Hepatocyte (in vitro differentiated cells): Measurements from ENCODE around the gene TBCD. TPM values are rescaled to one million over a fixed set of nuclear protein-coding genes. Genes with fewer than 3 reads are reported as not detected.

Source experiments
- DNase-seq: peaks from one replicate; pipeline ENCODE4 v3.0.0-alpha.2; 2016; ENCODE audit warnings: low spot score
- H2AFZ ChIP-seq: fragments of 200-600 bp; sonication (generic); 2 replicates; pipeline ENCODE4 v1.6.0; 2016; ENCODE audit warnings: antibody characterized with exemption, mild to moderate bottlenecking
- H3K27ac ChIP-seq: fragments of 200-600 bp; sonication (generic); 2 replicates; pipeline ENCODE4 v1.5.1; 2016; ENCODE audit warnings: mild to moderate bottlenecking
- H3K27me3 ChIP-seq: fragments of 200-600 bp; sonication (generic); 2 replicates; pipeline ENCODE4 v1.6.1; 2016
- H3K36me3 ChIP-seq: fragments of 200-600 bp; sonication (generic); replicated peaks from 2 replicates; pipeline ENCODE4 v1.5.1; 2016; ENCODE audit warnings: low read depth; ENCODE audit not compliant: insufficient read depth
- H3K4me1 ChIP-seq: fragments of 200-600 bp; sonication (generic); 2 replicates; pipeline ENCODE4 v1.5.1; 2016; ENCODE audit warnings: mild to moderate bottlenecking, moderate library complexity; ENCODE audit not compliant: insufficient read depth
- H3K4me2 ChIP-seq: fragments of 200-600 bp; sonication (generic); 2 replicates; pipeline ENCODE4 v1.6.0; 2016
- H3K4me3 ChIP-seq: fragments of 200-600 bp; sonication (generic); 2 replicates; pipeline ENCODE4 v1.5.1; 2016; ENCODE audit warnings: mild to moderate bottlenecking
- H3K79me2 ChIP-seq: fragments of 200-600 bp; sonication (generic); 2 replicates; pipeline ENCODE4 v1.6.0; 2017; ENCODE audit warnings: mild to moderate bottlenecking
- H3K9me2 ChIP-seq: fragments of 200-600 bp; sonication (generic); replicated peaks from 2 replicates; pipeline ENCODE4 v1.6.0; 2017; ENCODE audit warnings: mild to moderate bottlenecking; ENCODE audit not compliant: insufficient read depth
- H3K9me3 ChIP-seq: fragments of 200-600 bp; sonication (generic); 2 replicates; pipeline ENCODE4 v1.5.1; 2016; ENCODE audit warnings: low read depth, mild to moderate bottlenecking
- H4K20me1 ChIP-seq: fragments of 200-600 bp; sonication (generic); 2 replicates; pipeline ENCODE4 v1.6.0; 2016; ENCODE audit warnings: mild to moderate bottlenecking; ENCODE audit not compliant: insufficient read depth, poor library complexity, severe bottlenecking
- EZH2 ChIP-seq: fragments of 200-600 bp; sonication (generic); IDR thresholded peaks from 2 replicates; pipeline ENCODE4 v1.6.1; 2016; ENCODE audit warnings: antibody characterized with exemption, mild to moderate bottlenecking, borderline replicate concordance
- EZH2phosphoT487 ChIP-seq: fragments of 200-600 bp; sonication (generic); IDR thresholded peaks from one replicate; pipeline ENCODE4 v1.6.1; 2018; ENCODE audit warnings: antibody characterized with exemption, mild to moderate bottlenecking, low read depth, moderate library complexity; ENCODE audit not compliant: unreplicated experiment, severe bottlenecking
- WGBS: methylation state at CpG from one replicate; pipeline ENCODE4 v1.1.6; 2016; ENCODE audit warnings: low lambda C conversion rate; ENCODE audit errors: missing lambda C conversion rate; 5-methylcytosine and 5-hydroxymethylcytosine counted together
- polyA plus RNA-seq: library from polyadenylated mRNA; unstranded; fragments of >200 nt; fragmentation: Nextera tagmentation; extraction: Ambion mirVana; gene quantifications from 2 replicates; pipeline ENCODE4 v1.2.1, GENCODE V29; 2016
- total RNA-seq: library from RNA; depleted of rRNA; stranded (reverse); fragments of >200 nt; gene quantifications from 2 replicates; pipeline ENCODE4 v1.2.3, GENCODE V29; 2014
- TF ChIP-seq, protein P1 (sequence below): fragments of 200-600 bp; sonication (generic); IDR thresholded peaks from 2 replicates; pipeline ENCODE4 v1.5.1; 2016; ENCODE audit warnings: antibody characterized with exemption, mild to moderate bottlenecking; ENCODE audit not compliant: poor library complexity

The TBCD gene
- total and polyA plus RNA-seq, 2 experiments from 2014 or later: 24.5 to 41.5 TPM

DNA sequence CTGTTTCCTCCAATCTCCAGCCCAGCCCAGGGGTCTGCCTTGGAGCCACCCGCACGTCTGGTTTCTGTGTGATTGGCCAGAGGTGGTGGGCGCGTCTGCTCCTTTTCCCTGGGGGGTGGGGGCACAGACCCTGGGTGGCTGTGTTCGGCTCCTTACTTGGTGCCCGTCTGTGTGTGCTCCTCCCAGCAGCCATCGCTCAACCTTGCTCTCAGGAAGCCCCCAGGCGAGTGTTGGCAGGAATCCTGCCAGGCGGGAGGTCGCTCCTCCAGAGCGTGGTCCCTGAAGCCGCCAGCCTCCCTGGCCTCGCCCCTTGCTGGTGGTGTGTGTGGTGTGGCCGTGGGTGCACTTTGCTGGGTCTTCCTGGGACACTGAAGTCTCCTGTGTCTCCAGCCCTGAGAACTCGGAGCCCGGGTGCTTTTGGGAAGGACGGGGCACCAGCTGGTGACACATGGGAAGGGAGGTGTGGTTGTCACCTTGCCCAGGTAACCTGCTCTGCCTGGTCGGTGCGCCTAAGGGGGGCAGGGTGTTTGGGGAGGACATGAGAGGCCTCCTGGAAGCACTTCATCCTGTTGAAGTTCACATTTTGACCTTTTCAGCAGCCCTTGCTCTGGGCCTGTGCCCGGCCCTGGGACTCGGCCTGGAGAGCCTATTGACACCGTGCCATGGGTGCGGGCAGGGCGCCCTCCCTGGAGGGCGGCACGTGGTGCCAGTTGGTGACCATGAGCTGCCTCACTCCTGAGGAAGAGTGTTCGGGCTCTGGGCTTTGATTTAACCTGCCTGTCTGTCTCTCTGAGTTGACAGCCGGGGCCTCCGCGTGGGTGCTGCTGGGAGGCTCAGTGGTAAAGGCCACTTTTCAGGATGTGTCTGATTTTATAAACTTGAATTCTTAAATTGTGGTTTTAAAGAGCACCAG is 137.0 kb downstream of the TBCD start:
- H3K4me1 ChIP-seq: peaks cover 37% of the 10 kb centered on the region
- H3K9me3 ChIP-seq: no peaks in the 10 kb centered on the region
- H3K4me3 ChIP-seq: no peak overlapping the region
- H3K4me2 ChIP-seq: peak overlapping the region; percentile 37
- no peaks in the 10 kb centered on the region for H3K79me2 ChIP-seq
- no peak overlapping the region for H2AFZ ChIP-seq
- peak overlapping the region; percentile 94 for H3K27ac ChIP-seq
- no peaks in the 10 kb centered on the region for H3K36me3 ChIP-seq
- H4K20me1 ChIP-seq: no peaks in the 10 kb centered on the region
- DNase-seq: no peak
- WGBS: 81% methylated on average over 30 of the region's 30 CpGs
- H3K9me2 ChIP-seq: no peaks in the 10 kb centered on the region
- no peak for TF ChIP-seq EZH2
- TF ChIP-seq EZH2phosphoT487: no peak
- TF ChIP-seq, protein P1, sequence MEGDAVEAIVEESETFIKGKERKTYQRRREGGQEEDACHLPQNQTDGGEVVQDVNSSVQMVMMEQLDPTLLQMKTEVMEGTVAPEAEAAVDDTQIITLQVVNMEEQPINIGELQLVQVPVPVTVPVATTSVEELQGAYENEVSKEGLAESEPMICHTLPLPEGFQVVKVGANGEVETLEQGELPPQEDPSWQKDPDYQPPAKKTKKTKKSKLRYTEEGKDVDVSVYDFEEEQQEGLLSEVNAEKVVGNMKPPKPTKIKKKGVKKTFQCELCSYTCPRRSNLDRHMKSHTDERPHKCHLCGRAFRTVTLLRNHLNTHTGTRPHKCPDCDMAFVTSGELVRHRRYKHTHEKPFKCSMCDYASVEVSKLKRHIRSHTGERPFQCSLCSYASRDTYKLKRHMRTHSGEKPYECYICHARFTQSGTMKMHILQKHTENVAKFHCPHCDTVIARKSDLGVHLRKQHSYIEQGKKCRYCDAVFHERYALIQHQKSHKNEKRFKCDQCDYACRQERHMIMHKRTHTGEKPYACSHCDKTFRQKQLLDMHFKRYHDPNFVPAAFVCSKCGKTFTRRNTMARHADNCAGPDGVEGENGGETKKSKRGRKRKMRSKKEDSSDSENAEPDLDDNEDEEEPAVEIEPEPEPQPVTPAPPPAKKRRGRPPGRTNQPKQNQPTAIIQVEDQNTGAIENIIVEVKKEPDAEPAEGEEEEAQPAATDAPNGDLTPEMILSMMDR: no peak
- H3K27me3 ChIP-seq: no peaks in the 10 kb centered on the region

DNA sequence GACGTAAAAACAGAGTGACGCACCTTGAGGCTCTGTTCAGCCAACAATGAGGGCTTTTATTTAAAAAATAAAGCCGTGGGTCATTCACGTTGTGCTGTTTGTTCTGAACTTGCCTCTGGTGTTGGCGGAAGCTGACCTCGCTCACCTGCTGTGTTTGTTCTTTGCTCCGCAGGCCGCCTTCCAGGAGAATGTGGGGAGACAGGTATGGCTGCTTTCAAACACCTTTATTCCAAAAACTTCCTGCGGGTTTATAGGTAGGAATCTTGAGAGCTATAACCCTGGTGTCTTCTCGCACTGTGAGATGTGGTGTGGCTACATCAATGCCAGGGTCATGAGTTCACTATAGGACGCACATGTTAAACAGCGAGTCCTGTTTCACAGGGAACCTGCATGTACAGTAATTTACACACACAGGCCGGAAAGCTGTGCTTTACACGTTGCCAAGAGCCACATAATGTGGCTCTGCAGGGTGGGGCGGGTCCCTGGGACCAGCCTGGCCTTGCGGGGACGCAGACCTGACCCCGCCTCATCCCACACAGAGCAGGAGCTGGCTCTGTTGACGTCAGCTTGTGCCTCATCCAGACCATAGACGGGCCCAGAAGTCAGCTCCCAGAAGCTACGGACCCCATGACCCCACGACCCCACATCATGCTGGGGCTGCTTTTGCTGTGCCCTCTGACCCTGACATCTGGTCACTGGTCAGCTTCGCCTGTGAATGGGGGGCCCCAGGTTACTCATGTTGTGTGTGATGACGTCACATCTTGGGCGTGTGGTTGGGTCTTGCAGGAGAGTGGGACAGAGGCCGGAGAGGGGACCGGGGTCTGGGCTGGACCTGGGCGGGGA is 137.9 kb downstream of the TBCD start:
- 60% methylated on average over 27 of the region's 28 CpGs for WGBS
- no peak overlapping the region for H3K4me3 ChIP-seq
- H3K27me3 ChIP-seq: no peaks in the 10 kb centered on the region
- H3K4me1 ChIP-seq: peaks cover 37% of the 10 kb centered on the region
- H3K27ac ChIP-seq: peak overlapping the region; percentile 94
- TF ChIP-seq, protein P1: no peak
- TF ChIP-seq EZH2 (no peak), EZH2phosphoT487 (no peak)
- H3K9me3 ChIP-seq: no peaks in the 10 kb centered on the region
- no peak overlapping the region for H2AFZ ChIP-seq
- peak overlapping the region; percentile 37 for H3K4me2 ChIP-seq
- DNase-seq: peak; percentile 66
- H3K9me2 ChIP-seq: no peaks in the 10 kb centered on the region
- no peaks in the 10 kb centered on the region for H3K79me2 ChIP-seq
- no peaks in the 10 kb centered on the region for H3K36me3 ChIP-seq
- no peaks in the 10 kb centered on the region for H4K20me1 ChIP-seq

DNA sequence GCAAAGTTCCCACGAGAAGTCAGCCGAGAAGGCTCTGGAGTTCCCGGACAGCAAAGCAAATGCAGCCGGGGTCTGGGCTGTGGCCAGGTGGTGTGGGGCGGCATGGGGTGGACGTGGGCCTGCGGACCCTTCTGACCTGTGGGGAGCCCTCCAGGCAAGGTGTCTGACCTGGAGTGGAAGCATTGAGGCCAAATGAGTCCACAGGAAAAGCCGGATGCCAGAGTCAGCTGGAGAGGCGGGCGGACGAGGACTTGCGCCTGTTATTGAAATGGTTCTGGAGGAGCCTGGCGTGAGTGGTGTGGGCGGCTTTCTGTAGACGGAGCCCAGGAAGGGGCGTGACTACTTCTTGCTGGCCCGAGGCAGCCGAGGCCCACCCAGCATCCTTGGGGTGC is 138.5 kb downstream of the TBCD start:
- Histone ChIP-seq H3K79me2 (no peaks in the 10 kb centered on the region), H3K9me3 (no peaks in the 10 kb centered on the region), H2AFZ (no peak overlapping the region), H3K27ac (peak overlapping the region; percentile 94), H3K9me2 (no peaks in the 10 kb centered on the region), H4K20me1 (no peaks in the 10 kb centered on the region), H3K27me3 (no peaks in the 10 kb centered on the region), H3K4me3 (no peak overlapping the region), H3K4me2 (no peak overlapping the region), H3K4me1 (peaks cover 37% of the 10 kb centered on the region), H3K36me3 (no peaks in the 10 kb centered on the region)
- 90% methylated on average over 17 of the region's 18 CpGs for WGBS
- no peak for DNase-seq
- no peak for TF ChIP-seq EZH2
- no peak for TF ChIP-seq EZH2phosphoT487
